D721Med (cell line): Measurements from ENCODE around the gene SCNN1A.

ENCODE experiments used
- DNase-seq: peaks from one replicate; pipeline ENCODE4 v3.0.0; 2011; ENCODE audit warnings: low spot score; ENCODE audit not compliant: insufficient read length
- FAIRE-seq: peaks from 2 replicates; lab custom pipeline; 2011; peaks lifted over from hg19 to GRCh38; lab: Jason Lieb, UNC
- TF ChIP-seq, protein P1 (sequence below): IDR thresholded peaks from 2 replicates; pipeline ENCODE4 v1.5.1; 2012; ENCODE audit warnings: mild to moderate bottlenecking, control low read depth; ENCODE audit not compliant: insufficient read depth; ENCODE audit errors: missing control alignments

The SCNN1A gene

DNA sequence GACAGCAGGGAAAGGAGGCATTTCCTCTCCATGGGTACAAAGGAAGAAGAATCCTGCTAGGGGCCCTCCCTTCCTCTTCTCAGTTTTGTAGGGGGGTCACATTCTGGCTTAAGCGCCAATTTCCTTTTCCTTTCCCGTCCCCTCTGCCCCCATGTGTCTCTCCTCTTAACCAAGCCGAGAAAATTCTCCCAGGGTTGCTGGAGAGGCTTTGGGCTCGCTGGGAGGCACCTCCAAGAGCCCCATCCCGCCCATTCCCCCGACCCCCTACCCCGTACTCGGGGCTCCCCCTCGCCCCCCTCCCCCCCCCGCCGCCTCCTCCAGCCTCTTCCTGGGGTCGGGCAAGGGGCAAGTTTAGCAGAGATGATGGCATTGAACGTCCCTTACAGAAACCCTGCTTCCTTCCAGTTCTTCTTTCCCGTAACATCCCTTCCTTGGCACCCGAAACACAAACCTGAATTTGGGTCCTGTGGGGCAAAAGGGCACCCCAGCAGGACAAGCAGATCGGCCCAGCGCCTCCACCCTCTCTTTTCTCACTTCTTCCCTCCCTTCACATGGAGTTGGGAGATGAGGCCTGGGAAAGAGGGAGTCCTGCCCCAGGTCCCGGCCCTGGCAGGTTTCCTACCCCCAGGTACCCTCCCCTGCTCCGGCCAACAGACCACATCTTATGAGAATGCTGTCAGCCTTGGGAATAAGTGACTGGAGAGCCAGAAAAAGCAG, 51.2 kb downstream of the SCNN1A start:
- DNase-seq, result no peak
- TF ChIP-seq, protein P1, sequence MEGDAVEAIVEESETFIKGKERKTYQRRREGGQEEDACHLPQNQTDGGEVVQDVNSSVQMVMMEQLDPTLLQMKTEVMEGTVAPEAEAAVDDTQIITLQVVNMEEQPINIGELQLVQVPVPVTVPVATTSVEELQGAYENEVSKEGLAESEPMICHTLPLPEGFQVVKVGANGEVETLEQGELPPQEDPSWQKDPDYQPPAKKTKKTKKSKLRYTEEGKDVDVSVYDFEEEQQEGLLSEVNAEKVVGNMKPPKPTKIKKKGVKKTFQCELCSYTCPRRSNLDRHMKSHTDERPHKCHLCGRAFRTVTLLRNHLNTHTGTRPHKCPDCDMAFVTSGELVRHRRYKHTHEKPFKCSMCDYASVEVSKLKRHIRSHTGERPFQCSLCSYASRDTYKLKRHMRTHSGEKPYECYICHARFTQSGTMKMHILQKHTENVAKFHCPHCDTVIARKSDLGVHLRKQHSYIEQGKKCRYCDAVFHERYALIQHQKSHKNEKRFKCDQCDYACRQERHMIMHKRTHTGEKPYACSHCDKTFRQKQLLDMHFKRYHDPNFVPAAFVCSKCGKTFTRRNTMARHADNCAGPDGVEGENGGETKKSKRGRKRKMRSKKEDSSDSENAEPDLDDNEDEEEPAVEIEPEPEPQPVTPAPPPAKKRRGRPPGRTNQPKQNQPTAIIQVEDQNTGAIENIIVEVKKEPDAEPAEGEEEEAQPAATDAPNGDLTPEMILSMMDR, result no peak
- no peak for FAIRE-seq

DNA sequence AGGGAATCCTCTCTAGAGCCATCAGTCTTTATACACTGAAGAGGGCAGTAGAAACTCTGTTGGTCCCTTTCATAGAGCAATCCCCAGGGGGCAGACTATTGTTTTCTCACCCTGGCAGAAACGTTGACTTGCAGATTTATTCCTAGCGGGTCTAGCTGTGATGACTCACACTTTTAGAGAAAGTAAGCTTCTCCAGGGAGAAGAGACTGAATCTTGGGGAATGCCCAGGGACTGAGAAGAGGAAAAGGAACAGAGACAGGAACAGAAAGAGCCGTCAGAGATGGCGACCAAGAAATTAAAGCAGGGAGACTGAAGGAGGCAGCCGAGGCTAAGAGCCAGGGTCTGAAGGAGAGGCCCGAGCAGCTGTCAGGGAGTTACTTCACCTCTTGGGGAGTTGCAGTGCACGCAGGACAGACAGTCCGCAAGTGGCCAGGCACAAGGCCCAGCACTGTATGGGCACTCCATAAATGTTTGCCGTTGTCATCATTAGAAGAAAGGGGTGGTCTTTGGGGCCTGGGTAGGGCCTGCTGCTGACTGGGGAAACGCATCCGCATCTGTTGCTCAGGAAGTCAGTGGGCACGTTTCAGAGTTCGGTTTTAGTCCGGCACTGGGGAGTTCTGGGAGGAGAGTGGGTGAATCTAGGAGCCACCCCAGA, 51.9 kb downstream of the SCNN1A start:
- TF ChIP-seq, protein P1, result peak; percentile 25
- no peak for FAIRE-seq
- no peak for DNase-seq

DNA sequence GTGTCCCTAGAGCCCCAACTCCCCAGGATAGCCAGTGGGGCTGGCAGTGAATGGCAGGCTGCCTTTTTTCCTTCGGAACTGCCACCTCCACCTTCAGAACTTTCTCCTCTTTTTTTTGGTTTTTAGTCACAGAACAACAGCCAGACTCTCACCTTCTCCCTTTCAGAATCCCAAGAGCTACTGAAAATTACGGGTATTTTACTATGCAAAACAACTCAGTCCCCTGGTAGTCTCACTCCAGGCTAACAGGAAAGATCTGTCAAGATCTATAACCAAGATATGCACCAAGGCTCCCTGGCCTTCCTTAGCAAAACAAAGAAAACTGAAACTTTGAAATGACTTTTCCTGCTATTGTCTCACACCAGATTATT, 52.4 kb downstream of the SCNN1A start:
- TF ChIP-seq, protein P1, result no peak
- no peak for FAIRE-seq

DNA sequence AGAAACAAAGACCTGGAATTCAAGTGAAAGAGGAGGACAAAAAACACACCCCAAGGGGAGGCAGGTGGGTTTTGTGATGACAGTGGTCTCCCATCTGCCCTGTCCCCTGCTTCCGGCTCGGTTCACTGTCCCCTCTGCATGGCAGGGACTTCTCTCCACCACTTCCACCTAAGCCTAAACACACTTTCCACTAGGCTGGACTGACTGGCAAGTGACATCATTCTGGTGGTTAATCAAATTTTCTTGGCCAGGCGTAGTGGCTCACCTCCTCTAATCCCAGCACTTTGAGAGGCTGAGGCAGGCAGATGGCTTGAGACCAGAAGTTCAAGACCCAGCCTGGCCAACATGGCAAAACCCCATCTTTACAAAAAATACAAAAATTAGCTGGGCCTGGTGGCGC, 53.0 kb downstream of the SCNN1A start:
- FAIRE-seq, result no peak
- TF ChIP-seq, protein P1, result no peak

More for the DNA sequence above, 52.4 kb downstream of the SCNN1A start:
- no peak for DNase-seq

DNA sequence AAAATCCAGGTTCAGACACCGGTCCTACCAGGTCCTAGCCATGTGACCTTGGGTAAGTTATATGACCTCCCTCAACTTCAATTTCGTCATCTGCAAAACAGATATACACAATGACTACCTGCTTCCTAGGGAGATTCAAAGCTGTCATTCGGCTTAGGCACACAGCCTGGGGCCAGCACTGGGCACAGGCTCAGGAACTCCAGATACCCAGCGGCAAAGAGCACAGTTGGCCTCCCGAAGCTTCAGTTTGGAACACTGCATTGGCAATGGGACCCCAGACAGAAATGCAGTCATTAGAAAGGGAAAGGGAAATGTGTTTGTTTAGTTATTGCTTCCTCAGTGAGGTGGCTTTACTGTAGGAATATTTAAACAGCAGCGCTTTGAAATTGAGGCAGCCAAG, 53.5 kb downstream of the SCNN1A start:
- DNase-seq (no peak), FAIRE-seq (no peak)
- TF ChIP-seq, protein P1, result no peak

More for the DNA sequence above, 53.0 kb downstream of the SCNN1A start:
- DNase-seq, result no peak

DNA sequence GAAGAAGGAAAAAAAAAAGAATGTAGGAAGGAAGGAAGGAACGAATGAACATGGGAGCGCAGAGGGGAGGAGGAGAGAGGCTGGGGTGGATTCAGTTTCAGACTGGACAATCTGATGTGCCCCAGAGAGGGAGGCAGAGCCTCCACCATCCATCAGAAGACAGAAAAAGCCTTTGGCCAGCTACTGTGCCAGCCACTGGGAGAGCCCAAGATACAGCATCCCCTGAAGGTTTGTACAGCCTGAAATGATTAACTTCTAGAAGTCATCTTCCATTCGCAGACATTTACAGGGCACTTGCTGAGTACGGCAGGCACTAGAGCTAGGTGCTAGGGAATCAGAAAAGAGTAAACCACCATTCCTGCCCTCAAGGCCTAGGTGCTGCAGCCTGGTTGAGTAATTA, 55.9 kb downstream of the SCNN1A start:
- no peak for DNase-seq
- TF ChIP-seq, protein P1, result no peak
- FAIRE-seq, result no peak

DNA sequence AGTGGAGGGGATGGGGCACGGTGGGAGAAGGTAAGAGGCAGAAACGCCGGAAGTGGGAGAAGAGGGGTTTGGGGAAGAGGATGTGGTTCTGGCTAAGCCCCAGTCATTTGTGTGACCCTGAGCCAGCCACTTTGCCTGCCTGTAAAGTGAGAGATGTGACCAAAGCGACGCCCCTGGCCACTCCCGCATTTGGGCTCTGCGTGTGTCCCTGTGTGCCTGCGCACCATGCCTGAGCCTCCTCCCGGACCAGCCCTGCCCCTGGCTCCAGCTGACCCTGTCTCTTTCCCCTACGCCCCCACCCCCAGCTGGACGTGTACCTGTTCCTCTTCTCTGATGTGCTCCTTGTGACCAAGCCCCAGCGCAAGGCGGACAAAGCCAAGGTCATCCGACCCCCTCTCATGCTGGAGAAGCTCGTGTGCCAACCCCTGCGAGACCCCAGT, 56.9 kb downstream of the SCNN1A start:
- FAIRE-seq (no peak), DNase-seq (no peak)
- TF ChIP-seq, protein P1, result no peak
